Islet of Langerhans (tissue), 1 donor: ENCODE data around the gene CCSER1.
"Not testable (repeated sequence)": the region's sequence is repeated elsewhere in the genome, so short reads cannot be mapped to it uniquely, and the experiment has no call there.

Experiments
- FAIRE-seq: peaks from one replicate; lab custom pipeline; 2011; peaks lifted over from hg19 to GRCh38; lab: Jason Lieb, UNC

CCSER1 gene

DNA sequence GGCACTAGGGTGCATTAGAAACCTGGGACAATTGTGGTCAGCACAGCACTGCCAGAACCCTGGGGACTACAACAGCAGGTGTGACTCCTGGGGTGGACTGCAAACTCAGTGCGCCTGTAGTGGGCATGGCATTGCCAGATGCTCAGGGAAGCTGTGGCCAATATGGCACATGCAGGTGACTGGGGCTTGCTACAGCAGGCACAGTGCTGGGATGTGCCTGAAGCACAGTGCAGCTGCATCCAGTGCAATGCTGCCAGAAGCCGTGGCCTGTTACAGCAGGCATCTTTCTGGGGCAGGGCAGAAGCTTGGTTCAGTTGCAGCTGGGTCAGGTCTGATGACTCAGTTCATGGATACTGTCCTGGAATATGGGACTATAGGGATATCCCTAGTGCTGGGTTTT is 445.8 kb downstream of the CCSER1 start:
- no peak for FAIRE-seq

DNA sequence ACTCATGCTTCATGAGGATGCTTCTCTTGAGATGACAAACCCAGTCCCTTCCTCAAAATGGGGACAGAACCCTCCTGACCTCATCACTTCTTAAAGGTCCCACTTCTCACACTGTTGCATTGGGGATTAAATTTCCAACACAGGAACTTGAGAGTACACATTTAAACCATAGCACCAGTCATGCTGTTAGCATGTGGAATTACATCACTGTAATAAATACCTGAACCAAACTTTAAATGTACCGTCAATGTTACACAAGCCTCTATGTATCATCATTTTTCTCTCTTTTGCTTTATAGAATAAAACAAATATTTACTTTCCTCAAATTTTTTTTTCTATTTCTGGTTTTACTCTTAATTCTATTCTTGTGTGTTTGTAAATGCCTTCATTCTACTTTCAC is 448.2 kb downstream of the CCSER1 start:
- FAIRE-seq: no peak

DNA sequence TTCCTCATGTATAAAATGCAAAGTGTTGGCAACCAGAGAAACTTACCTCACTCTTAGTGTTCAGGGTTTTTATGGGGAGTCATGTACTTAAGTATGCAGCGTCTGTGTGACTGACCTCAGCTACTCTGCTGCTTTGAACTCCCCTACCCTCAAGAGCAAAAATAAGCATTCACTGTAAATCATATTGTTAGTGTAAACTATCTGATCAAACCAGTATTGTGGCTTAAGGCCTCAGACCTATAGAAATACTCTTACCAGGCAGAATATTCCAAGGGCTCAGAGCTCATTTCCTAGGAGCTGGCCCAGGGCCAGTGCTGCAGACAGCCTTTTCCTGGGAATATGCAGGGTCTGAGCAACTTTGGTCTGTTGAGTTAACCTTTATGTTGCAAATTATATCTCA is 453.1 kb downstream of the CCSER1 start:
- FAIRE-seq: no peak

DNA sequence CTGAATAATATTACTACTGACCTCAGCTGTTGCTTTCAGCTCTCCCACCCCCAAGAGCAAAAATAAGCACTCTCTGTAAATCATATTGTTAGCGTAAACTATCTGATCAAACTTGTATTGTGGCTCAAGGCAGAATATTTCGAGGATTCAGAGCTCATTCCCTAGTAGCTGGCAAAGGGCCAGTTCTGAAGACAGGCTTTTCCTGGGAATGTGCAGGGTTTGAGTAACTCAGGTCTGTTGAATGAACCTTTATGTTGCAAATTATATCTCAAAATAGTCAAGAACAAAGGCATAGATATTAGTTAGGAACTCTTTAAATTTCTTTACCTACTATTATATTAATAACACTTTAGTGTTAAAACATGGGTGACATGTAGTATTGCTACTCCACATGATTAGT is 454.9 kb downstream of the CCSER1 start:
- no peak for FAIRE-seq

DNA sequence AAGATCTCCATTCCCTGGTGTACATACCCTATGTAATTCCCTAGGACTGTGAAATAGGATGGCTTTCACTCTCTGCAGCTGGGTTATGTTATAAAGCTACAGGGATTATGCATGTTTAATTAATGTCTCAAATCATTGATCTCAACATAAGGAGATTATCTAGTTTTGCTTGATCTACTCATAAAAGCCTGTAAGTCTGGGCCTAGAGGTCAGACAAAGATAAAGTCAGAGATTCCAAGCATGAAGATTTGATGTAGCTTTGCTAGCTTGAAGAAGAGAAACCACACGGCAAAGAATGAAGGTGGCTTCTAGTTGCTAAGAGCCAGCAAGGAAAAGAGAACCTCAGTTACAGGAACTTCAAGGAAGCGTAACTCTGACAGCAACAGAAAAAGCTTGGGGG is 456.9 kb downstream of the CCSER1 start:
- FAIRE-seq: no peak

DNA sequence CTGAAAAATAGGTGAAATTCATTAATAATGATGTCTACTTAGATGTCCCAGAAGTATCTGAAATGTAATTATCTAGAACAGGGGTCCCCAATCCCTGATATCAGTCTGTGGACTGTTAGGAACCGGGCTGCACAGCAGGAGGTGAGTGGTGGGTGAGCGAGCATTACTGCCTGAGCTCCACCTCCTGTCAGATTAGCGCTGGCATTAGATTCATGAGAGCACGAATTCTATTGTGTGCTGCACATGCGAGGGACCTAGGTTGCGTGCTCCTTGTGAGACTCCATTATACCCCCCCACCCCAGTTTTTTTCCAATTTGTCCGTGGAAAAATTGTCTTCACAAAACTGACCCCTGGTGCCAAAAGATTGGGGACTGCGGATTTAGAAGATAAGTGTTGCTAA is 458.8 kb downstream of the CCSER1 start:
- no peak for FAIRE-seq

DNA sequence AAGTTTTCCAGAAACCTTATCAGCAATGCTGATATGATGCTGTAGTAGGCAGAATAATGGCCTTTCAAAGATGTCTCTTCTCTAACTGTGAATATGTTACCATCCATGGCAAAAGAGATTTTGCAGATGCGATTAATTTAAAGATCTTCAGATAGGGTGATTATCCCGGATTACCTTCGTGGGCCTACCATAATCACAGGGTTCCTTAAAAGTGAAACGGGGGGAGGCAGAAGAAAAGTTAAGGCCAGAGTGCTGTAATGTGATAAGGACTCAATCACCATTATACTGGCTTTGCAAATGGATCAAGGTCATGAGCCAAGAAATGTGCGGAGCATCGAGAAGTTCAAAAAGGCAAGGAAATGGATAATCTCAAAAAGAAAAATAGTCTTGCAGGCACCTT is 459.6 kb downstream of the CCSER1 start:
- FAIRE-seq: no peak

DNA sequence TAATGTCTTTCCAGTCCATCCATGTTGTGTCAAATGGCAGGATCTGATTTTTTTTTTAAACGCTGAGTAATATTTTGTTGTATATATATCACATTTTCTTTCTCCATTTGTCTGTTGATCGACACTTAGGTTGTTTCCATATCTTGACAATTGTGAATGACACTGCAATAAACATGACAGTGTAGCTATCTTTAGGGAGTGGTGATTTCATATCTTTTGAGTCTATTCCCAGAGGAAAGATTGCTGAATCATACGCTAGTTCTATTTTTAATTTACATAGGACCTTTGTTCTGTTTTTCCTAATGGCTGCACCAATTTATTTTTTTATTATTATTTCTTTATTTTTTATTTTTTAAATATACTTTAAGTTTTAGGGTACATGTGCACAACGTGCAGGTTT is 470.7 kb downstream of the CCSER1 start:
- FAIRE-seq: no peak

DNA sequence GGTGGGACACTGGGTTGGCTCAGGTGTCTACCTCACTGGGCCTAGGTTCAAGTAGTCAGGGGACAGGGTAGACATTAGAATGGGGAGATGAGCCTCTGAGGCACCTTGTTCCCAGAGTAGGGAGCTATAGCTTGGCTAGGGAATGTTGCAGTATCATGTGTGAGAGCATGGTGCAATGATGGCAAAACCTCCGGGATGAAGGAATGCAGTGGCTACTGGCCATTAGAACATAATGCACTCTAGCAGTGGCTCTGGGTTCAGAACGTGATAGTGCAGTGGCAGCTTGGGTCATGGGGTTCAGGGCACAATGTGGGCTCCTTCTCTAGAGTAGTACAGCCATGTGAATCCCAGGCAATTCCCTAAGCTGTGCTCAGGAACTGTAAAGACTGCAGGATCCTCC is 471.5 kb downstream of the CCSER1 start:
- FAIRE-seq: no peak

DNA sequence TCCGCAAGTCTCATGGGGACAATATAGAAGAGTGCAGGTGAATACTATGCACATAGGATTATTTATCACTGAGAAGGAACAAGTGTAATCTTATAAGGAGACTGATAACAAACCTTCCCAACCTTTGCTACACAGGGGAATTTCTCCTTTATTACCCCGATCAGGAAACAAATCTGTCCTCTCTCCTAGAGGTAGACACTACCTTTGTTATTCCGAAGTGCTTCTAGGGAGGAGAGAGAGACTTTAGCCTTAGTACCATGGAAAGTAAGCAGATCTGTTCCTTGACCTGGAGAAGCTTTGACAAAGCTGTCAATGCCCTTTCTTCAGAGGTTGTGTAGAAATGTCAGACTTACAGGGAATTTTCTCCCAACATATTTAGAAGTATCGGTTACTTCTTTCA is 475.5 kb downstream of the CCSER1 start:
- FAIRE-seq: no peak

DNA sequence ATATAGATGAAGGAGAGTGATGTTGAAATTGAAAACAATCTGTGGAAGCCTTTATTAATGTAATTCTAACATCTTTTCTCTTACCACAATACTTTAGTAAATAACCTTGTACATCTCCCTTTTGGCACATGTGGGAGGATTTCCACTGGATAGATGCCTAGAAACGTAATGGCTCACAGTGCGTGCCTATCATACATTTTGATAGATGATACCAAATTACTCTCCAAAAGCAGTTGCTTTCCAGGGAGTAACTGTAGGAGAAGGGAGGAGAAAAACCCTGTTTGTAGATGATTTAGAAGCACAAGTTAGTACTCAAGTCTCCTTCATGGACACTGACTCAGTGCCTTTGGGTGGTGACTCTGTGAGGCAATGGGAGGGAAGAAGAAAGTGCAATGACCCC is 476.3 kb downstream of the CCSER1 start:
- no peak for FAIRE-seq

DNA sequence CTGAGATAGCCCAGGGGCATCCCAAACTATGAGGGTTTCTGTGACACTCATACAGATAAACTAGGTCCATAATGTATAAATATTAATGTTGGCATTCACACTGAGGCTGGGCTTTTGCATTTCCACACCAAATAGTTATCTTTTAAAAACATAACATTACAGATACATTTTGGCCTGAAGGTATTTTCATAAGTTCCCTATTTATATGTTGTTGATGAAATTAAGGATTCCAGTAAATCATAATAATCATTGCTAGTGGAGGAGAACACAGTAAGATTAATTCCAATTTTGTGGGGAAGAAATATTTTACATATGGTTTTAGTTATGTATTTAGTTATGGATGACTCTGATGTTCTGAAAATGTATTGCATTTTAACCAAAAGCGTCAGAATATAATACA is 479.6 kb downstream of the CCSER1 start:
- peak; percentile 38 for FAIRE-seq

DNA sequence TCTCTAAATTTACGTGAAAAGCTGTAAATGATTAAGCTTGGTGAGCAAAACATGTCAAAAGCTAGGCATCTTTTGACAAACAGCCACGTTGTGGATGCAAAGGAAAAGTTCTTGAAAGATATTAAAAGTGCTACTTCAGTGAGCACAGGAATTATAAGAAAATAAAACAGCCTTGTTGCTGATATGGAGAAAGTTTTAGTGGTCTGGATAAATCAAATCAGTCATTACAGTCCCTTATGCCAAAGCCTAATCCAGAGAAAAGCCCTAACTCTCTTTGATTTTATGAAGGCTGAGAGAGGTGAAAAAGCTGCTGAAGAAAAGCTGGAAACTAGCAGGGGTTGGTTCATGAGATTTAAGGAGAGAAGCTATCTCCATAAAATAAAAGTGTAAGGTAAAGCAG is 487.2 kb downstream of the CCSER1 start:
- no peak for FAIRE-seq

DNA sequence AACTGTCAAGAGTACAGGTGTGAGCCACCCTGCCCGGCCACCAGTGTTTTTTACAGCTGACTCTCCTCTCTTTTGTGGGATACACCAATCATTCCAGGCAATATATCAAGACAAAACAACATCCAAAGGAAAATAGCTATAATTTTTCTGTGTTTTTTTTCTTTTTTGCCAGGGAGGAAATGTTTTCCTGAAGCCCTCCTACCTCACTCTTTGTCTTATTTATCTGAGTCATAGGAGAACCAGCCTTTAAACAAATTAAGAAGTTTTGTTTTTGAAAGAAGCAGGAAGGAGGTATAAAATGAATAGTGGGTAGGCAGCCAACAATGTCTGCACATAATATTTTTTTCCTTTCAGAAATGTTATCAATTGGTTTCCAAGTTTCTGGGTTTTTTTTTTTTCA is 493.9 kb downstream of the CCSER1 start:
- FAIRE-seq: no peak

DNA sequence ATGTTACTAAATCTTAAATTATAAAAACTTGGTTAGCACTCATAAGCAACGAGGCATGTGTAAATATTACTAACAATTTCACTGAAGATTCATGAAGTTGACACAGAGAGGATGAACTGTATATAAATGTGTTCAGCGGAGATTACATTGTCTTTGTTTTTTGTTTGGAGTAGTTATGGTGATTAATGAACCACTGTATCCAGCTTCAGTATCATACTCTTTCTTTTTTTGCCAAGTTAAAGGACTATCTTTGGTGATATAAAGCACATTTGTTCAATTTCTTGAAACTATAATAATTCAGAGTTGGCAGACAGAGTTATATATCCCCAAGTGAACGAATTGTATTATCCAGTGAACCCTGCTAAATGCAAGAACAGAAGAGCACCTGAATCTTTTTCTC is 497.6 kb downstream of the CCSER1 start:
- FAIRE-seq: no peak

DNA sequence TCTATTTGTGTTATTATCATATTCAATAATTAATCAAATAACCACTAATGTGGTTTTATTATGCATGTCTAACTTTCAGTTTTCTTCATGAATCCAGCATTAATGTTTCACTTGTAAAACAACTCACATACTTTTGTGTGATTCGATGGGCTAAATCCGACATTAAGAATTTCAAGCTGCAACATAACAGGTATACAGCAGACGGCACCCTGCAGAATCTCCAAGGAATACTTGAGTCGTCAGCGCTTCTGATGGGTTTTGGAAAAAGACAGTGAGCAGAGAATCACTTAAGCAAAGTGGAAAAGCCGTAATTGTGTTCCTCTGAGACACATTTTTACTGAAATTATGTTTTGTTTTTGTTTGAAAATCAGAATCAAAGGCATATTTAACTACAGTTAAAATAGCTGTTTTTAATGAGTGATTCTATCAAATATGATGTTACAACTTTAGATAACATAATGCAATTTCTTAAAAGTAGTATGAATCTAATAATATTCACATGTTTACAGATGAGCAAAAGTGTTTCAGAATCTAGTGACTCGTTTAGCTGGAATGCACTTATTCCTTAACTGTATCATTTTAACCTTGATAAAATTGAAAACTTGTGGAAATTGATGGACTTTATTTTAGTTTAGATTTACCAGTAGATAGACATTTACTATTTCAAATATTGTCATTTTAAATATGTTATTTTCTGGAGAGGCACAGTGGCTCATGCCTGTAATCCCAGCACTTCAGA is 514.8 kb downstream of the CCSER1 start:
- peak; percentile 49 for FAIRE-seq

DNA sequence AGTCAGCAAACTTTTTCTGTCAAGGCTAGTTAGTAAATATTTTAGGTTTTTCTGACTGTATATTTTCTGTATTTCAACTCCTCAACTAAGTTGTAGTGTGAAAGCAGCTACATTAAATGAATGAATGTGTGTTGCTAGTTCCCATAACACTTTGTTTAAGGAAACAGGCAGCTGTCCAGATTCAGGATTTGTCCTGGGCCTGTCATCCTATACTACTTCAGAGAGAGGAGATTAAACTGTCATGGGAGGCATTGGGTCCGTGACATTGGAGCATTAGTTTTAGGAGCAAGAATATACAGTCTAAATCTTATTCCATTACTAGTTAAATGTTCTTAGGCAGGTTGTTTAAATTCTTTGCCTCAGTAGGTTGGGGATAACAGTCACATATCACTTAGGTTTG is 516.0 kb downstream of the CCSER1 start:
- FAIRE-seq: no peak

DNA sequence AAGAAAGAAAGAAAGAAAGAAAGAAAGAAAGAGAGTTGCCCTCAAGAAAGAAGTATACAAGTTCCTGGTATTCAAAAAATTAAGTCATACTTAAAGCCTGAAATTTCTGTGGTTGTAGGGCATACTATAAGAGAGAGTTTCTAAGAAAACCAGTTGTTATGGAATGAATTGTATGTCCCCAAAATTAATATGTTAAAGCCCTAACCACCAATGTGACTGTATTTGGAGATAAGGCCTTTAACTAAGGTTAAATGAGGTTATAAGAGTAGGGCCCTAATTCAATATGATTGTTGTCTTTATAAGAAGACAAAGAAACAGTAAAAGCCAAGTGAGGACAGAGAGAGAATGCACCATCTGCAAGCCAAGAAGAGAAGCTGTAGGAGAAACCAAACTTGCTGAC is 521.1 kb downstream of the CCSER1 start:
- no peak for FAIRE-seq

DNA sequence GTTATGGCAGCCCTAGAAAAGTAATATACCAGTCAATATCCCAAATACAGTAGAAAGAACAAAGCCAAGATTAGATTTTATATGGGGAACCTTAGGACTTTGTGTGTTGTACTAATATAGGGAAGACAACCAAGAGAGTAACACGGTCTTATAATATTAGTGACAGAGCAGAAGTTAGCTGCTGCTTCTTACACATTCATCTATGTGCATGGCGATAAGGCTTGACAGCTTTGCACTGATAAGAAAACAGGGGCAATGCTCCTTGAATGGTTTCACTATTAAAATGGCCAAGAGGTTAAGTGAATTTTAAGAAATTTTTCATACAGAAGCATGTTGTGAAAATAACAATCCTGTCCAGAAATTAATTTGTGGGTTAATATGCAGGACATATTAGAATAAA is 521.6 kb downstream of the CCSER1 start:
- no peak for FAIRE-seq

DNA sequence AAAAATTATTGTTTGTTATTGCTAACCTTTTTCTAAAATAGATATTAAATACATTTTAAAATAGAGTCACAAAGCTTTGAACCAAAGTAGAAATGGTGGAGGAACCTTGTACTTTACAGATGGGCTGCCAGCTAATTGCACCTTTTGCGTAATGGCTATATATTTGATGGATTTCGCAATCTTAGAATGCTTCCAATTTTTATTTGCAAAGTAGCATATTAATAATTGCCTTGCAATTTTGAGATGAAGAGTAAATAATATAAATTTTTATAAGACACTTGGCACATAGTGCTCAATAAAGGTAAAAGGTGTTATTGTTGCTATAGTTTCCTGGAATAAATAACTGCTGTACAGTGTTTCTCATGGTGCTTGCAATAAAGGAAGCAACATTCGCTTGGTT is 533.5 kb downstream of the CCSER1 start:
- FAIRE-seq: no peak

DNA sequence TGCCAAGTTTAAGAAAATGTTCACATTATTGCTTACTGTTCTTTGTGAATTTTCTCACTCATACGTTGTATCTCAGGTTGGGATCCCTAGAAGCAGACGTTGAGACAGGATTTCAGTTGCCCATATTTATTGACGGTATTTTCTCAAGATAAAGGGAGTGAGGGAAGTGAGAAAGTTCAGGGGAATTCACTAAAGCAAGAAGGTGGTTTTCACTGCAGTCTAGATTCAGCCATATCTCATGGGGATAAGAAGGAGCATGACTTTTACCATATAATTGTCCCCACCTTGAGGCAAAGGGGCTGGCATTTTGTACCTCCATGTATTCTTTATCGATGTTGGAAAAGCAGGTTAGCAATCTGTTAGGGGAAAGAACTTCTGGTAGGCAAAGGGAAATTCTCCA is 543.0 kb downstream of the CCSER1 start:
- FAIRE-seq: no peak

DNA sequence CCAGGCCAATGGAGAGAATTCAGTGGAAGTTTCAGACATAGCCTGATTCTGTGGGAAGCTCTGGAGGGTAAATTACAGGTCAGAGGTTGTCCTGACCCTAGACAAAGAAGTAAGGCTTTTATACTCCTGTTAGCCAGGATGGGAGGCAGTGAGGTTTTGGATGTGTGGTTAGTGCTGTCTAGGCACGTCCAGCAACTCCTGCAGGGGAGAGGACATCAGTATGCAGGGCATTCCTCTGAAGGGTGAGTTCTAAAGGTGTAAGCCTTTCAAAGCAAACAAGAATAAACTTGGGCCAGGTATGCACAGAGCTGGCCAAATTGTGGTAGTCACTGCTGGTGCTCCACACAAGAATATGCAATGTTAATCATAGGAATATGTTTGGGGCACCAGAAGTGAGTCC is 562.5 kb downstream of the CCSER1 start:
- FAIRE-seq: no peak

DNA sequence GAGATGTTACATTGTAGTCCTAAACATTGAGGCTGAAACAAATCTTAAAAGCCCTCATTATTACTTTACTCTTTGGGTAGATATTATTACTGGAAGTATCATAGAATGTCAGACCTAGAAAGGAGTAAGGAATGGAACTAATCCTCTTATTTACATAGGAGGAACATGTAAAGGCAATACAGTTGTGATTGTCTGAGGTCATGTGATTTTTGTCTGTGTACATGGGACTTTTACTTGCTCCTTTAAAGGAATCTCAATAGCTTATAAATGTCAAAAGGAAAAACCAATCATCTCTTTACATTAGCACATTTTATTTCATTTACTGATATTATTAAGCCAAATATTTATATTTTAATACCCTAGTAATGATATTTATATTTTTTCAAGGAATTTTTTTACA is 568.2 kb downstream of the CCSER1 start:
- FAIRE-seq: no peak

DNA sequence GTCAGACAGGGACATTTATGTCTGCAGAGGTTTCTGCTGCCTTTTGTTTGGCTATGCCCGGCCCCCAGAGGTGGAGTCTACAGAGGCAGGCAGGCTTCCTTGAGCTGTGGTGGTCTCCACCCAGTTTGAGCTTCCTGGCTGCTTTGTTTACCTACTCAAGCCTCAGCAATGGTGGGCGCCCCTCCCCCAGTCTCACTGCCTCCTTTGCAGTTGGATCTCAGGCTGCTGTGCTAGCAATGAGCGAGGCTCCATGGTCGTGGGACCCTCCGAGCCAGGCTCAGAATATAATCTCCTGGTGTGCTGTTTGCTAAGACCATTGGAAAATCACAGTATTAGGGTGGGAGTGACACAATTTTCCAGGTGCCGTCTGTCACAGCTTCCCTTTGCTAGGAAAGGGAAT is 578.3 kb downstream of the CCSER1 start:
- not testable (repeated sequence) for FAIRE-seq

DNA sequence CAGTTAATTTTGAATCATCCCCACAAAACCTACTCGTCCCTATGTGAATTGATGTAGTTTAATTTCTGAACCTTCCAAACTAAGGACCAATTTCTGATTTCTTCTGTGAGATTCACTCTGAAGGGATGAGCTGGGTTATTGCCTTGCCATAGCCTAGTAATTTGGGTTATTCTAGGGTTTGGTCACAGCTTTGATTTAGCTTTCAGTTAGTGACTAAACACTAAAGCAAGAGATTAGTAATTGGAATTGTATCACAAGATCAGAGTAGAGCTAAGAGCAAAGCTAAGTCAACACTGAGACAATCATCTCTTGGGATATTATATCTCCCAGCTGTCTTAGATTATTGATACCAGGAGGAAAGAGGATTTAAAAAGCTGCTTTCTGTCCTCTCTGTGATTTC is 588.0 kb downstream of the CCSER1 start:
- no peak for FAIRE-seq
